CD8-positive, alpha-beta memory T cell (primary cell): ENCODE results near the gene DYNLL1. TPM values are rescaled to one million over a fixed set of nuclear protein-coding genes. Genes with fewer than 3 reads are reported as not detected.

ENCODE experiments used
- CTCF ChIA-PET: fragments of 350-600 bp; sonication (Branson Sonifier 250); formaldehyde crosslinking; loops from one replicate; lab custom pipeline; 2021; ENCODE audit warnings: antibody characterized with exemption; lab: Charles Lee
- POLR2A ChIA-PET: fragments of 350-600 bp; sonication (Branson Sonifier 250); formaldehyde crosslinking; loops from one replicate; lab custom pipeline; 2021; ENCODE audit warnings: antibody characterized with exemption; lab: Charles Lee
- DNase-seq, 5 donors: peaks; one replicate each; pipeline versions ENCODE4 v3.0.0 to v3.0.0-alpha.2; 2020 to 2022; ENCODE audit warnings: mixed read lengths in 1 of 5
- H3K27ac ChIP-seq: one replicate; pipeline ENCODE4 v1.7.0; 2013; ENCODE audit warnings: low read depth, mild to moderate bottlenecking, low read length, moderate library complexity
- H3K27me3 ChIP-seq: 2 replicates; pipeline ENCODE4 v1.7.0; 2013; ENCODE audit warnings: low read length, mild to moderate bottlenecking; ENCODE audit not compliant: insufficient read depth, poor library complexity, severe bottlenecking
- H3K36me3 ChIP-seq: 2 replicates; pipeline ENCODE4 v1.7.0; 2013; ENCODE audit warnings: mild to moderate bottlenecking, low read length, moderate library complexity; ENCODE audit not compliant: insufficient read depth
- H3K4me1 ChIP-seq: 2 replicates; pipeline ENCODE4 v1.7.0; 2013; ENCODE audit warnings: mild to moderate bottlenecking, low read length, moderate library complexity; ENCODE audit not compliant: insufficient read depth
- H3K4me3 ChIP-seq: 2 replicates; pipeline ENCODE4 v1.7.0; 2013; ENCODE audit warnings: mild to moderate bottlenecking, low read length
- H3K9me3 ChIP-seq: 2 replicates; pipeline ENCODE4 v1.7.0; 2013; ENCODE audit warnings: mild to moderate bottlenecking, low read length
- H3K27ac Mint-ChIP-seq, 8 donors: one replicate each; pipeline ENCODE4 v1.8.0; 2020 to 2021; ENCODE audit warnings: mixed read lengths in 8 of 8, mild to moderate bottlenecking in 6 of 8, inconsistent platforms in 3 of 8, moderate library complexity in 3 of 8
- H3K27me3 Mint-ChIP-seq, 2 donors: one replicate each; pipeline ENCODE4 v1.8.0; 2020 to 2021; ENCODE audit warnings: mixed read lengths in 2 of 2, mild to moderate bottlenecking in 1 of 2, moderate library complexity in 1 of 2
- H3K36me3 Mint-ChIP-seq, 3 donors: one replicate each; pipeline ENCODE4 v1.8.0; 2020 to 2021; ENCODE audit warnings: mixed read lengths in 3 of 3, inconsistent platforms in 1 of 3, mild to moderate bottlenecking in 1 of 3
- H3K4me1 Mint-ChIP-seq, 3 donors: one replicate each; pipeline ENCODE4 v1.8.0; 2020 to 2021; ENCODE audit warnings: mixed read lengths in 3 of 3, inconsistent platforms in 1 of 3, mild to moderate bottlenecking in 1 of 3
- H3K4me3 Mint-ChIP-seq, 7 donors: one replicate each; pipeline ENCODE4 v1.8.0; 2020 to 2021; ENCODE audit warnings: mixed read lengths in 7 of 7, mild to moderate bottlenecking in 6 of 7, moderate library complexity in 4 of 7, inconsistent platforms in 2 of 7
- H3K9me3 Mint-ChIP-seq, 5 donors: one replicate each; pipeline ENCODE4 v1.8.0; 2020 to 2022; ENCODE audit warnings: mixed read lengths in 5 of 5, mild to moderate bottlenecking in 3 of 5, moderate library complexity in 2 of 5, inconsistent platforms in 1 of 5
- polyA plus RNA-seq: library from polyadenylated mRNA; unstranded; fragments of 300-500 nt; fragmentation: Illumina TruSeq; gene quantifications from one replicate; pipeline ENCODE4 v1.2.3, GENCODE V29; 2021
- total RNA-seq, 2 experiments: library from RNA; stranded (reverse); gene quantifications; one replicate each; pipeline ENCODE4 v1.2.3, GENCODE V29; 2021

Gene DYNLL1
- total and polyA plus RNA-seq, 3 experiments from 2014 or later = 288 to 304 (median 296) TPM

DNA sequence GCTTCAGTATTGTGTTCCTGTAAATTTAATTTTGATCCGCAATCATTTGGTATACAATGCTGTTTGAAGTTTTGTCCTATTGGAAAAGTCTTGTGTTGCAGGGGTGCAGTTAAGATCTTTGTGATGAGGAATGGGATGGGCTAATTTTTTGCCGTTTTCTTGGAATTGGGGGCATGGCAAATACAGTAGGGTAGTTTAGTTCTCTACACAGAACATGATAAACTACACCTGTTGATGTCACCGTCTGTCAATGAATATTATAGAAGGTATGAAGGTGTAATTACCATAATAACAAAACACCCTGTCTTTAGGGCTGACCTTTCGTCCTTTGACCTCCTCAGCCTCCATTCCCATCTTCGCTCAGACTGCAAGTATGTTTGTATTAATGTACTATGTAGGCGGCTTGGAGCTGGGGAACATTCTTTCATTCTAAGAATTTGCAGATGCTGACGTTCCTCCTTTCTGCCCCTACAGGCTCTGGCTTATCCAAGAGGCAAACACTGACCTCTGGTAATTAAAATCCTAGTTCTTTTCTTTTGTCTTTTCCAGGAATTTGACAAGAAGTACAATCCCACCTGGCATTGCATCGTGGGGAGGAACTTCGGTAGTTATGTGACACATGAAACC, 1.7 kb downstream of the DYNLL1 start:
- Mint-ChIP-seq H3K27me3 (no peaks in the 10 kb centered on the region), H3K4me1 (peaks cover 30 to 42% (median 38%) of the 10 kb centered on the region in 3 donors), H3K9me3 (no peaks in the 10 kb centered on the region), H3K36me3 (peaks cover 0 to 33% (median 3%) of the 10 kb centered on the region in 3 donors), H3K27ac (peak overlapping the region; percentile 77 to 98 (median 92)), H3K4me3 (peak overlapping the region; percentile 91 to 98 (median 94))
- Histone ChIP-seq H3K4me1 (peaks cover 17% of the 10 kb centered on the region), H3K27ac (no peak overlapping the region), H3K4me3 (peak overlapping the region; percentile 87), H3K9me3 (no peaks in the 10 kb centered on the region), H3K36me3 (peaks cover 13% of the 10 kb centered on the region), H3K27me3 (no peaks in the 10 kb centered on the region)
- ChIA-PET CTCF (interaction anchor here (0.7 to 4.6 kb wide), 6 partner anchors 19 to 140 kb away, joined by 3 to 36 read pairs (median 5); partner anchors contain the start of genes POP5 and SRSF9), POLR2A (interaction anchor here (0.9 to 3.4 kb wide), 3 partner anchors 28 to 35 kb away, joined by 3 to 36 read pairs (median 5); partner anchors contain the start of genes COQ5 and SRSF9)
- no peak for DNase-seq

DNA sequence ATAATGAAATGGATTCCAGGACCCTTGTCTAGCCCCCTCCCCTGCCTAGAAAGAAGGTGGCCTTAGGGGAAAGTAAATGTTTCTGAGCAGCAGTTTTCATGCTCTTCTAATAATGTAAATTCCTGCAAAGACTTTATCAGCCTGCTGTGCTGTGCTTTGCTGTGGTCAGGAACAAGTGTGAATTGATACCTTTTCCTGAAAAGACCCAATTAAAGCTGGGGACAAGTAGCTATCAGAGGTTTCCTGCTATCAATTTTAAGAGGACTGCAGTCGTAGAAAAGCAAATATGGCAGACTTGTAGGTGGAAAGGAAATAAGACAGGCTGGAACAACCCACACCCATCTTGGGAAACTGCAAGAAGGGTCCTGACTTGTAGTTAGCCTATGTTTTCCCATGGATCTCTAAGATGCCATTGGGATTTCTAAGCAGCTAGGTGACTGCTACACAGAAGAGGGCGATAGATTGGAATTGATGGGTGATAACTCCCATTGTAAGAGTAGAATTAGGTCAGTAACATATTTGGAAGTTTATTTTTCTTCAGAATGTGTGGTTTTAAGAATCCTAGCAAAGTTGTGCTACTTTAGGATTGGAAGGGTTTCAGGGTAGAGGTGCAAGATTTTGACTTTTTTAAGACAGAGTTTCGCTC, 3.1 kb downstream of the DYNLL1 start:
- Mint-ChIP-seq H3K27me3 (no peaks in the 10 kb centered on the region), H3K9me3 (no peaks in the 10 kb centered on the region), H3K4me1 (peaks cover 30 to 42% (median 38%) of the 10 kb centered on the region in 3 donors), H3K4me3 (peak overlapping the region in 3 of 7 donors; percentile 70 to 96 (median 91)), H3K27ac (peak overlapping the region in 6 of 8 donors; percentile 13 to 91 (median 44)), H3K36me3 (peaks cover 3 to 45% (median 6%) of the 10 kb centered on the region in 3 donors)
- no peaks in the 10 kb centered on the region for H3K9me3 ChIP-seq
- no peaks in the 10 kb centered on the region for H3K27me3 ChIP-seq
- H3K27ac ChIP-seq = no peak overlapping the region
- no peak overlapping the region for H3K4me3 ChIP-seq
- peaks cover 17% of the 10 kb centered on the region for H3K4me1 ChIP-seq
- ChIA-PET POLR2A (no interaction called here), CTCF (interaction anchor here (0.8 to 1.4 kb wide), 2 partner anchors 29 to 182 kb away, joined by 3 read pairs; partner anchors contain the start of gene SRSF9)
- peaks cover 23% of the 10 kb centered on the region for H3K36me3 ChIP-seq
- no peak for DNase-seq

DNA sequence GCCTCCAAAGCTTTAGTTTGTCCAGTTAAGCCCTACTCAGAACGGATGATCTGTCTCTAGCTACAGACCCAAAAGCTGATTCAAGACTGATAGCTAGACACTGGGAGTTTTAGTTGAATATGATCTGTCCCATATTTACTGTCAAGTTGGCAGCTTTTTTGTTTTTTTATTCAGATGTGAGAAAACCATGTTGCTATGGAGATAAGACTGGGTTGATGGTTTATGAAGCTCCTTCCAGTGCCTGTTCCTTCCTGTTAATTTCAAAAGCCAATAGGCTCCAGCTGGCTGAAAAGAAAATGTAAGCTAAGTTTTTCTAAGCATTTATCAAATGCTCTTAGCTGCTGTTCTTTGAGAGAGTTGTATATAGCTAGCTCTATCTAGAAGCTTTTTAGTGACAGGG, 4.7 kb downstream of the DYNLL1 start:
- POLR2A ChIA-PET = interaction anchor here (1.1 kb wide), 1 partner anchor 32 kb away, joined by 3 read pairs; no protein-coding TSS in a partner anchor
- H3K36me3 ChIP-seq = peaks cover 28% of the 10 kb centered on the region
- H3K27ac ChIP-seq = no peak overlapping the region
- H3K9me3 ChIP-seq = no peaks in the 10 kb centered on the region
- H3K36me3 Mint-ChIP-seq = peaks cover 5 to 52% (median 6%) of the 10 kb centered on the region in 3 donors
- H3K4me1 ChIP-seq = peaks cover 11% of the 10 kb centered on the region
- H3K4me3 Mint-ChIP-seq = peak overlapping the region in 1 of 7 donors; percentile 39
- H3K27me3 Mint-ChIP-seq = no peaks in the 10 kb centered on the region
- H3K9me3 Mint-ChIP-seq = no peaks in the 10 kb centered on the region
- peaks cover 22 to 34% (median 29%) of the 10 kb centered on the region in 3 donors for H3K4me1 Mint-ChIP-seq
- no peak overlapping the region for H3K4me3 ChIP-seq
- no peak for DNase-seq
- peak overlapping the region in 6 of 8 donors; percentile 19 to 87 (median 72) for H3K27ac Mint-ChIP-seq
- no peaks in the 10 kb centered on the region for H3K27me3 ChIP-seq
- CTCF ChIA-PET = interaction anchor here (1.0 to 1.2 kb wide), 3 partner anchors 30 to 64 kb away, joined by 3 to 4 read pairs (median 3); no protein-coding TSS in a partner anchor

DNA sequence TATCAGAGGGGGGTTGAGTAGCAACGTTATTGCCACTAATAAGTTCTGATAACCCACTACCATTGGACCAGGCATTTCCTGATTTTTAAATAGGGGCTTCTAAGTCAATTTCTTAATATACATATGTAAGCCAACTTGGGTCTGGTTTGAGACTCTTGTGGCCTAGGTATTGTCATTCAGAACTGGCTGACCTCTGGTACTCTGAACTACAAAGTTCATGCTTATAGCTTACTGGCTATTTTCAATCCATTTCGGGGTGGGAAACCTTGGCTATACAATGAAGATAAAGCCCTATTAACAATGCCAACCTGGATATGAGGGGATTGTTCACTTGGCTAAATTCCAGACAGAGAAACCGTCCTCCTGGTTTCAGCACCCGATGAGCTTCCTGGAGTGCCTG, 8.7 kb downstream of the DYNLL1 start:
- H3K36me3 Mint-ChIP-seq = peaks cover 7 to 49% (median 8%) of the 10 kb centered on the region in 3 donors
- POLR2A ChIA-PET = no interaction called here
- H3K9me3 ChIP-seq = no peaks in the 10 kb centered on the region
- no peak overlapping the region for H3K4me3 Mint-ChIP-seq
- peak overlapping the region in 1 of 8 donors; percentile 57 for H3K27ac Mint-ChIP-seq
- no peak overlapping the region for H3K27ac ChIP-seq
- H3K36me3 ChIP-seq = peaks cover 21% of the 10 kb centered on the region
- no peaks in the 10 kb centered on the region for H3K9me3 Mint-ChIP-seq
- CTCF ChIA-PET = interaction anchor here (1.6 to 2.1 kb wide), 3 partner anchors 8 to 38 kb away, joined by 3 to 5 read pairs (median 4); partner anchors contain the start of genes DYNLL1 and SRSF9
- H3K4me3 ChIP-seq = no peak overlapping the region
- no peak for DNase-seq
- no peaks in the 10 kb centered on the region for H3K4me1 ChIP-seq
- no peaks in the 10 kb centered on the region for H3K27me3 ChIP-seq
- H3K4me1 Mint-ChIP-seq = peaks cover 4 to 6% (median 5%) of the 10 kb centered on the region in 3 donors
- H3K27me3 Mint-ChIP-seq = no peaks in the 10 kb centered on the region

DNA sequence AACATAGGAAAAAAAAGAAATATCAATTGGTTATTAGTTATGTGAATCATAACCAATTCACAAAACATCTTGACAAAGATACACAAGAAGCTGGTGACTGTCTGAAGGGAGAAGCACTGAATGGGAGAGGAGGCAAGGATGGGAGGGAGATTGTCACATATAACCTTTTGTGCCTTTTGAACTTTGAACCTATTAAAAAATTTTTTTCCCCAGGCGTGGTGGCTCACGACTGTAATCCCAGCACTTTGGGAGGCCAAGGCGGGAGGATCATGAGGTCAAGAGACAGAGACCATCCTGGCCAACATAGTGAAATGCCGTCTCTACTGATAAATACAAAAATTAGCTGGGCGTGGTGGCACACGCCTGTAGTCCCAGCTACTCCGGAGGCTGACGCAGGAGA, 12.6 kb downstream of the DYNLL1 start:
- DNase-seq = no peak
- no peaks in the 10 kb centered on the region for H3K27me3 Mint-ChIP-seq
- no peak overlapping the region for H3K4me3 ChIP-seq
- peaks cover 8 to 50% (median 11%) of the 10 kb centered on the region in 3 donors for H3K36me3 Mint-ChIP-seq
- ChIA-PET CTCF (no interaction called here), POLR2A (no interaction called here)
- H3K27me3 ChIP-seq = no peaks in the 10 kb centered on the region
- H3K27ac ChIP-seq = no peak overlapping the region
- no peak overlapping the region for H3K27ac Mint-ChIP-seq
- H3K4me1 Mint-ChIP-seq = no peaks in the 10 kb centered on the region
- H3K4me3 Mint-ChIP-seq = no peak overlapping the region
- H3K4me1 ChIP-seq = no peaks in the 10 kb centered on the region
- no peaks in the 10 kb centered on the region for H3K9me3 ChIP-seq
- H3K36me3 ChIP-seq = peaks cover 20% of the 10 kb centered on the region
- H3K9me3 Mint-ChIP-seq = no peaks in the 10 kb centered on the region

DNA sequence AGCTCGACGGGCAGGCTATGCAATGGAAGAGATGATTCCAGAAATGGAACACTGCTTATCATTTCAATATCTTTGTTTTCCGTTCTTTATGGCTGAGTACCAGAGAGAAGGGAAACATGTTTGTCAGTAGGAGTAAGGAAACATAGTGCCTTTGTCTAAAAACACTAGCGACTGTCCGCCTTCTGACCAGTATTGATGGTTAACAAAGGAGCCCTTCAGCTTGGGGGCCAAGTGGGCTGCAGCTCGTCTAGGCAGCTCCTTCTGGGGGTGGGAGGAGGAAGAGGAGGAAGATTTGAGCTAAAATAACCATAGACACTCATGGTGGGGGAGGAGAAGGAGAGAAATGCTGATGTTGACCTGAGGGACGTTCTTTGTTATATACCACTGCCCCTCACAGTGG, 18.1 kb downstream of the DYNLL1 start:
- no peaks in the 10 kb centered on the region for H3K4me1 ChIP-seq
- H3K27me3 Mint-ChIP-seq = no peaks in the 10 kb centered on the region
- H3K9me3 ChIP-seq = no peaks in the 10 kb centered on the region
- H3K27ac ChIP-seq = no peak overlapping the region
- H3K4me1 Mint-ChIP-seq = peaks cover 0 to 3% (median 0%) of the 10 kb centered on the region in 3 donors
- no peak overlapping the region for H3K4me3 Mint-ChIP-seq
- ChIA-PET CTCF (interaction anchor here (0.8 to 1.0 kb wide), 2 partner anchors 19 to 44 kb away, joined by 3 read pairs; partner anchors contain the start of gene SRSF9), POLR2A (no interaction called here)
- peak overlapping the region in 2 of 8 donors; percentile 50 to 55 for H3K27ac Mint-ChIP-seq
- peaks cover 10 to 51% (median 18%) of the 10 kb centered on the region in 3 donors for H3K36me3 Mint-ChIP-seq
- no peak for DNase-seq
- H3K27me3 ChIP-seq = no peaks in the 10 kb centered on the region
- no peak overlapping the region for H3K4me3 ChIP-seq
- peaks cover 20% of the 10 kb centered on the region for H3K36me3 ChIP-seq
- no peaks in the 10 kb centered on the region for H3K9me3 Mint-ChIP-seq

DNA sequence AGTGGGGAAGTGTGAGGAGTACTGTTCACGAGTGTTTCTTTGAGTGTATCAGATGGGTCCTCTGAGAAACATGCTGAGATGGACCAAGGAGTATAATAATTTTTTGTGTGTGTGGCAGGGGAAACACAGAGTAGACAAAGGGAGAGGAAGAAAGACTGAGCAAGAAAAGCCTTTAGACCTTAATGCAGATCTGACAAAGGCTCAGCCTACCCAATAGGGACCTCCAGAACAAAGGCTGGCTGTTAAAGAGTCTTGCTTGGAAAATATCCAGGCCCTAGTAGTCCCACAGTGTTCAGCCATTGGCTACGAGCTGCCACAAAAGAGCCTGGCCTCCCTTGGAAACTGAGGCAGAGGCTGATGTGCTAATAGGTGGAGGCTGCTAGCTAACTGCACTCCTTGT, 19.6 kb downstream of the DYNLL1 start:
- Histone ChIP-seq H3K27ac (no peak overlapping the region), H3K4me3 (no peak overlapping the region), H3K36me3 (peaks cover 16% of the 10 kb centered on the region), H3K4me1 (no peaks in the 10 kb centered on the region), H3K27me3 (no peaks in the 10 kb centered on the region), H3K9me3 (no peaks in the 10 kb centered on the region)
- no peak for DNase-seq
- Mint-ChIP-seq H3K27ac (no peak overlapping the region), H3K4me3 (no peak overlapping the region), H3K27me3 (no peaks in the 10 kb centered on the region), H3K9me3 (no peaks in the 10 kb centered on the region), H3K4me1 (peaks cover 0 to 3% (median 0%) of the 10 kb centered on the region in 3 donors), H3K36me3 (peaks cover 8 to 42% (median 11%) of the 10 kb centered on the region in 3 donors)
- CTCF ChIA-PET = interaction anchor here (0.5 kb wide), 1 partner anchor 68 kb away, joined by 3 read pairs; no protein-coding TSS in a partner anchor
- POLR2A ChIA-PET = interaction anchor here (0.6 kb wide), 1 partner anchor 68 kb away, joined by 5 read pairs; no protein-coding TSS in a partner anchor
